WTC11 (cell line): ENCODE results near the gene GPR143. TPM values are rescaled to one million over a fixed set of nuclear protein-coding genes. Genes with fewer than 3 reads are reported as not detected.
A peak's percentile ranks its signal among the peaks of the same experiment; 100 is the strongest.

Experiments used
- ATAC-seq: fragments of 200-7000 bp; cut with Tn5 transposase; 2 replicates; pipeline ENCODE4 v1.10.0; 2021; ENCODE audit warnings: mild to moderate bottlenecking, moderate library complexity
- CTCF ChIA-PET: fragments of 300-600 bp; sonication (Branson Sonifier 250); formaldehyde crosslinking; loops from one replicate; lab custom pipeline; 2021; ENCODE audit warnings: antibody characterized with exemption; lab: Charles Lee
- POLR2A ChIA-PET: fragments of 350-600 bp; sonication (Branson Sonifier 250); formaldehyde crosslinking; loops from one replicate; lab custom pipeline; 2021; ENCODE audit warnings: antibody characterized with exemption; lab: Charles Lee
- DNase-seq: peaks from one replicate; pipeline ENCODE4 v3.0.0; 2021; ENCODE audit warnings: low spot score
- H3K27ac Mint-ChIP-seq: 2 replicates; pipeline ENCODE4 v1.8.0; 2021; ENCODE audit warnings: mixed read lengths
- H3K27me3 Mint-ChIP-seq: 2 replicates; pipeline ENCODE4 v1.8.0; 2021; ENCODE audit warnings: low read depth, mild to moderate bottlenecking, moderate library complexity, mixed read lengths
- H3K36me3 Mint-ChIP-seq: 2 replicates; pipeline ENCODE4 v1.8.0; 2021; ENCODE audit warnings: mixed read lengths
- H3K4me1 Mint-ChIP-seq: 2 replicates; pipeline ENCODE4 v1.8.0; 2022; ENCODE audit warnings: mixed read lengths
- H3K4me3 Mint-ChIP-seq: 2 replicates; pipeline ENCODE4 v1.8.0; 2021; ENCODE audit warnings: mild to moderate bottlenecking, moderate library complexity, mixed read lengths
- H3K9me3 Mint-ChIP-seq: 2 replicates; pipeline ENCODE4 v1.8.0; 2021; ENCODE audit warnings: mixed read lengths
- CTCF ChIP-seq: fragments of 200-600 bp; IDR thresholded peaks from 2 replicates; pipeline ENCODE4 v1.8.0; 2022; ENCODE audit warnings: antibody characterized with exemption
- FOXJ3 ChIP-seq: sonication (generic); formaldehyde crosslinking; IDR thresholded peaks from 2 replicates; pipeline ENCODE4 v1.9.0; 2021; ENCODE audit warnings: missing genetic modification reagents, mild to moderate bottlenecking, borderline replicate concordance
- IRF1 ChIP-seq: sonication (generic); formaldehyde crosslinking; IDR thresholded peaks from 2 replicates; pipeline ENCODE4 v1.8.0; 2023; ENCODE audit warnings: missing genetic modification reagents
- IRF2 ChIP-seq: sonication (generic); formaldehyde crosslinking; IDR thresholded peaks from 2 replicates; pipeline ENCODE4 v1.8.0; 2022; ENCODE audit warnings: low read depth, missing genetic modification reagents, borderline replicate concordance
- NFYB ChIP-seq: sonication (generic); formaldehyde crosslinking; conservative IDR thresholded peaks from 2 replicates; pipeline ENCODE4 v1.8.0; 2022; ENCODE audit warnings: low read depth, missing genetic modification reagents
- SMAD3 ChIP-seq: sonication (generic); formaldehyde crosslinking; IDR thresholded peaks from 2 replicates; pipeline ENCODE4 v1.8.0; 2022; ENCODE audit warnings: missing genetic modification reagents, mild to moderate bottlenecking, borderline replicate concordance
- SOX15 ChIP-seq: fragments of 250-450 bp; sonication (Bioruptor Pico); IDR thresholded peaks from 2 replicates; pipeline ENCODE4 v1.9.0; 2021; ENCODE audit warnings: mild to moderate bottlenecking
- ZMAT4 ChIP-seq: fragments of 250-450 bp; sonication (Bioruptor Pico); IDR thresholded peaks from 2 replicates; pipeline ENCODE4 v1.9.0; 2021; ENCODE audit warnings: mild to moderate bottlenecking
- ZNF263 ChIP-seq: sonication (generic); formaldehyde crosslinking; IDR thresholded peaks from 2 replicates; pipeline ENCODE4 v1.8.1; 2022; ENCODE audit warnings: low read depth, mild to moderate bottlenecking, moderate library complexity, missing genetic modification reagents
- ZNF281 ChIP-seq: sonication (generic); formaldehyde crosslinking; IDR thresholded peaks from 2 replicates; pipeline ENCODE4 v1.8.0; 2023; ENCODE audit warnings: mild to moderate bottlenecking, missing genetic modification reagents
- ZNF425 ChIP-seq: fragments of 250-450 bp; sonication (Bioruptor Pico); conservative IDR thresholded peaks from 2 replicates; pipeline ENCODE4 v1.9.0; 2021; ENCODE audit warnings: mild to moderate bottlenecking
- ZNF512 ChIP-seq: sonication (generic); formaldehyde crosslinking; IDR thresholded peaks from 2 replicates; pipeline ENCODE4 v1.8.1; 2022; ENCODE audit warnings: missing genetic modification reagents, borderline replicate concordance
- total RNA-seq: library from RNA; stranded (reverse); gene quantifications from 3 replicates; pipeline ENCODE4 v1.2.3, GENCODE V29; 2021

Gene GPR143
- total RNA-seq, 1 experiment from 2014 or later, result 18.3 TPM

- TF ChIP-seq ZNF512 (CRISPR knock-in tag) (no peak), ZNF425 (no peak), SOX15 (CRISPR knock-in tag) (no peak), CTCF (no peak), SMAD3 (CRISPR knock-in tag) (no peak), ZMAT4 (no peak), IRF1 (CRISPR knock-in tag) (no peak), NFYB (CRISPR knock-in tag) (no peak), ZNF263 (no peak)
- Mint-ChIP-seq H3K4me1 (no peaks in the 10 kb centered on the region), H3K4me3 (no peak overlapping the region), H3K36me3 (peaks cover 19% of the 10 kb centered on the region), H3K27me3 (no peaks in the 10 kb centered on the region), H3K9me3 (no peaks in the 10 kb centered on the region), H3K27ac (no peak overlapping the region)
- ATAC-seq, result no peak
- no peak for DNase-seq
- CTCF ChIA-PET, result no interaction called here
- POLR2A ChIA-PET, result no interaction called here
Measured at GRCh38 chrX:9693307-9694001, 72.2 kb downstream of the GPR143 start.

- no peaks in the 10 kb centered on the region for H3K4me1 Mint-ChIP-seq
- H3K27ac Mint-ChIP-seq, result no peak overlapping the region
- peaks cover 20% of the 10 kb centered on the region for H3K36me3 Mint-ChIP-seq
- ChIA-PET CTCF (no interaction called here), POLR2A (no interaction called here)
- no peak for DNase-seq
- no peak for TF ChIP-seq ZNF281 (CRISPR knock-in tag)
- no peak overlapping the region for H3K4me3 Mint-ChIP-seq
- H3K9me3 Mint-ChIP-seq, result no peaks in the 10 kb centered on the region
- no peak for ATAC-seq
- H3K27me3 Mint-ChIP-seq, result no peaks in the 10 kb centered on the region
Measured at GRCh38 chrX:9690046-9690445, 75.6 kb downstream of the GPR143 start.

- ChIA-PET POLR2A (no interaction called here), CTCF (no interaction called here)
- no peaks in the 10 kb centered on the region for H3K27me3 Mint-ChIP-seq
- H3K4me1 Mint-ChIP-seq, result no peaks in the 10 kb centered on the region
- H3K27ac Mint-ChIP-seq, result peak overlapping the region; percentile 72; the same call in 1 of the 2 replicates
- peaks cover 19% of the 10 kb centered on the region for H3K36me3 Mint-ChIP-seq
- DNase-seq (no peak), ATAC-seq (no peak)
- no peak overlapping the region for H3K4me3 Mint-ChIP-seq
- H3K9me3 Mint-ChIP-seq, result no peaks in the 10 kb centered on the region
- TF ChIP-seq IRF2 (no peak), FOXJ3 (CRISPR knock-in tag) (no peak), NFYB (CRISPR knock-in tag) (no peak)
Measured at GRCh38 chrX:9688833-9689232, 76.8 kb downstream of the GPR143 start.
